NCI-H128 (cell line): ENCODE measurements around the gene TARDBP.
A peak's percentile ranks its signal among the peaks of the same experiment; 100 is the strongest.
"Not testable (repeated sequence)": the region's sequence is repeated elsewhere in the genome, so short reads cannot be mapped to it uniquely, and the experiment has no call there.

ENCODE experiments used
- DNase-seq: peaks from one replicate; lab custom pipeline; 2025; ENCODE audit not compliant: unreplicated experiment; lab: John Stamatoyannopoulos, UW

The TARDBP gene

GRCh38 chr1:10992004-10992403 lies 20.4 kb upstream of the TARDBP start:
- DNase-seq: not testable (repeated sequence)

GRCh38 chr1:10992864-10993263 lies 19.6 kb upstream of the TARDBP start:
- DNase-seq: no peak

- no peak for DNase-seq
Observed at GRCh38 chr1:10996100-10996499, 16.4 kb upstream of the TARDBP start.

- DNase-seq: no peak
Observed at GRCh38 chr1:11000526-11000925, 11.9 kb upstream of the TARDBP start.

DNA sequence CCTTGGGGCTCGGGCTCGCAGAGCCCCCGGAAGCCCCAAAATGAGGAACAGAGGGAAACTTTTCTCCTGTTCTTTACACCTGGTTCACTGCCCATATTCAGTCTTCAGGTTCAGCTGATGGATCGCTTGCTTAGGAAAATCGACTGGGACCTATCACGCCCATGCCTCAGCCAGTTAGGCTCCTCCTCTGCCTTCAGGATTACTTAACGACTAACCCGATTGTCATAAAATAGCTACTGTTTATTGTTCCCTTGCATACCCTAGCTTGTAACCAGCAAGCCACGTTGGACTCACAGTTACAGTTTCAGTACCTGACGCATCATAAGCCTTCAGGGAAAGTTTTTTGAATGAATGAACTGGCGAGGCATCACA lies 692 bp downstream of the TARDBP start:
- DNase-seq: no peak

DNA sequence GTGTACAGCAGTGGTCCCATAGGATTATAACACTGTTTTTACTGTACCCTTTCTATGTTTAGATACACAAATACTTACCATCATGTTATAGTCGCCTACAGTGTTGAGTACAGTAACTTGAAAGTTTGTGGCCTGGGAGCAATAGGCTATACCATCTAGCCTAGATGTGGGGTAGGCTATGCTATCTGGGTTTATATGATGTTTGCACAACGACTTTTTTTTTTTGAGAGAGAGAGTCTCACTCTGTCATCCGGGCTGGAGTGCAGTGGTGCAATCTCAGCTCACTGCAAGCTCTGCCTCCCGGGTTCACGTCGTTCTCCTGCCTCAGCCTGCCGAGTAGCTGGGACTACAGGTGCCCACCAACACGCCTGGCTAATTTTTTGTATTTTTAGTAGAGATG lies 6.9 kb downstream of the TARDBP start:
- DNase-seq: not testable (repeated sequence)

- DNase-seq: no peak
Observed at GRCh38 chr1:11019971-11020370, 7.5 kb downstream of the TARDBP start.

DNA sequence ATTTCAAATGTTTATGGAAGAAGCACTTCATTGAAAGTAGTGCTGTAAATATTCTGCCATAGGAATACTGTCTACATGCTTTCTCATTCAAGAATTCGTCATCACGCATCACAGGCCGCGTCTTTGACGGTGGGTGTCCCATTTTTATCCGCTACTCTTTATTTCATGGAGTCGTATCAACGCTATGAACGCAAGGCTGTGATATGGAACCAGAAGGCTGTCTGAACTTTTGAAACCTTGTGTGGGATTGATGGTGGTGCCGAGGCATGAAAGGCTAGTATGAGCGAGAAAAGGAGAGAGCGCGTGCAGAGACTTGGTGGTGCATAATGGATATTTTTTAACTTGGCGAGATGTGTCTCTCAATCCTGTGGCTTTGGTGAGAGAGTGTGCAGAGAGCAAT lies 10.7 kb downstream of the TARDBP start:
- DNase-seq: no peak

GRCh38 chr1:11024154-11024873 lies 11.9 kb downstream of the TARDBP start:
- no peak for DNase-seq

DNA sequence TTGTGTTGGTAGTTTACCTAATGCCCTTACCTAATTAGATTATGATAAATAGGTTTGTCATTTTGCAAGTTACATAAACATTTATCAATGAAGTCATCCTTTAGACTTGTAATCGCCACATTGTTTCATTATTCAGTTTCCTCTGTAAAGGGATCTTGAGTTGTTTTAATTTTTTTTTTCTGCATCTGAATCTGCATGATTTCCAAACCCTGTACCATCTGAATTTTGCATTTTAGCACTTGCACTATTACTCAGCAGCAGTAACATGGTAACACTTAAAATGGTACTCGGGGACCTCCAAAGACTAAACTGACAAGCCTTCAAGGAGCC lies 12.4 kb downstream of the TARDBP start:
- DNase-seq: no peak

DNA sequence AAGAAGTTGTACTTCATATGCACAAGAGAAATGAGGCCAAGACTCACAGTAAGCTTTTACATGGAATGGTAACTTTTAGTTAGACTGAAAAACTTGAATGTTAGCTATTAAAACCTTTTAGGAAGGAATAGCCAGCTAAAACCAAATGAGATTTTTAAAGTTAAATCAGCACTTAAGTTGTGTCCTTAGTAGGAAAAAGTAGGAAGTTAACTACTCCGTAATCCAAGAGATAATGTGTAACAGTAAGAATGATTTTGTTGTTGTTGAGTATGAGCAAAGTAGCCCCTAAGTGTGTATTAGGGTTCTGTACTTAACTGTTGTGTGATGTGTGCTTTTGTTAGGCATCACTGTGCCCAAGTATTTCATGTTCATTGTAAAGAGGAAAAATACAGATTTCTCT lies 13.2 kb downstream of the TARDBP start:
- no peak for DNase-seq

DNA sequence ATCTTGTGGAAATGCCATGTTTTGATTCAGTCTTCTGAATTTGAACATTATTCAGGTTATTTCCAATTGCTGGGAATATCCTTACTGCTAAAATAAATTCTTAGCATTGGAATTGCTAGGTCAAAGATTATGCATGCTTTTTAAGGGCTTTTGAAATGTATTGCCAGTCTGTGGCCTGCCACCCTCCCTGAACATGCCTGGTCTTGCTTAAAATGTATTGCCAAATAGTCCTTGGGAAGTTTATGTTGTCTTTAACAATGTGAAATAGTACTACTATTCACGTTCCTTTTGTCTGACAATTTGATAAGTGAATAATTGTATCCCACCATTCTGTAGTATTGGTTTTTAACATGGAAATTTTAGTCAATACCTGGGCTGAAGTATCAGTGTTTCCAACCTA lies 13.6 kb downstream of the TARDBP start:
- DNase-seq: no peak

- no peak for DNase-seq
Observed at GRCh38 chr1:11026903-11027302, 14.4 kb downstream of the TARDBP start.

DNA sequence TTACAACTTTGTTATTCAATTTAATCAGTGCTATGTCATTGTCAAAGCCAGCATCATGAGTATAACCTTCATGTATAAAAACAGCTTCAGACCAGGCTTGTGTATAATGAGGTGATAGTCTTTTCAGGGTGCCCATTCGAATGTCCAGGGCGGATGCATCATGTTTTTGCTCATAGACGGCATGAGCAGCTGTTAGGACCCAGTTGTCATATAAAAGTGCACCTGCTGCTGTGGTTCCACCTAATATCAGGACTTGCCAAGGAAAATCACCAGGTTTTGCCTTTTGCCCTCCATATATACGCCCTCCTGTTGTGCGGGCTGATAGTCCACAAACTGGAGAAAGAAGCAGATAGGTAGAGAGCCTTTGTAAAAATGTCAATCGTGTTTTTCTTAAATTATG lies 14.9 kb downstream of the TARDBP start:
- DNase-seq: no peak

GRCh38 chr1:11028018-11028417 lies 15.6 kb downstream of the TARDBP start:
- no peak for DNase-seq

DNA sequence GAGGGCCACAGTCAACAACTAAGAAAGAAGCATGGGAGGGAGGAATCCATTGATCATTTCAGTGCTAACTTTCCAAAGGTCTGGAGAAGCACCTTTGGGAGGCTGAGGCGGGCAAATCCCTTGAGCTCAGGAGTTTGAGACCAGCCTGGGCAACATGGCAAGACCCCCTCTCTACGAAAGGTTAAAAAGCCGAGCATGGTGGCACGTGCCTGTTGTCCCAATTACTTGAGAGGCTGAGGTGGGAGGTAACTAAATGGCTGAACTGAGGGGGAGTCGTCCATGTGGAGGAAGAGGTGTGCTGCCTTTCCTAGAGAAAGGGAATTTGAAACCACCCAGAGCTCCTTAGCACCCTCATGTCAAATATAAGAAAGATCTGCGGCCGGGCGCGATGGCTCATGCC lies 18.4 kb downstream of the TARDBP start:
- no peak for DNase-seq

- DNase-seq: no peak
Observed at GRCh38 chr1:11031624-11032262, 19.3 kb downstream of the TARDBP start.

DNA sequence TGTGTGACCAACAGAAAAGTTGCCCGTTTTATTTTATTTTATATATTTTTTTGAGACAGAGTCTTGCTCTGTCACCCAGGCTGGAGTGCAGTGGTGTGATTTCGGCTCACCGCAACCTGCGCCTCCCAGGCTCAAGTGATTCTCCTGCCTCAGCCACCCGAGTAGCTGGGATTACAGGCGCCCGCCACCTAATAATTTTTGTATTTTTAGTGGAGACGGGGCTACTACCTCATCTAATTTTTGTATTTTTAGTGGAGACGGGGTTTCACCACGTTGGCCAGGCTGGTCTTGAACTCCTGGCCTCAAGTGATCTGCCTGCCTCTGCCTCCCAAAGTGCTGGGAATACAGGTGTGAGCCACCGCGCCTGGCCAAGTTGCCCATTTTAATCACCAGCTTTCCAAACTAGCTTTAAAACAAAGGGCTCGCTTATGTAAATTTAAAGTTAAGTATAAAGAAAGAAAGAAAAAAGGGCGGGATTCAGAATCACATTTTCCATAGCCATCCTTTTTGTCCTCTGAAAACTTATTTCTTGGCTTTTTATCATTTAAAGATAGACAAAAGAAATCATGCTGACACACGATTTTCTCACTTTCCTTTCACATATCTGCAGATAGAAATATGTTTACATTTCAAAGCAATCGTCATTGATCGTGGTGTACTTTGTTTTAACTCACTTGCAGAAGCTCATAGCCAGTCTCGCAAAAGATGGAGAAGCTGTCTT lies 24.7 kb downstream of the TARDBP start:
- not testable (repeated sequence) for DNase-seq

DNA sequence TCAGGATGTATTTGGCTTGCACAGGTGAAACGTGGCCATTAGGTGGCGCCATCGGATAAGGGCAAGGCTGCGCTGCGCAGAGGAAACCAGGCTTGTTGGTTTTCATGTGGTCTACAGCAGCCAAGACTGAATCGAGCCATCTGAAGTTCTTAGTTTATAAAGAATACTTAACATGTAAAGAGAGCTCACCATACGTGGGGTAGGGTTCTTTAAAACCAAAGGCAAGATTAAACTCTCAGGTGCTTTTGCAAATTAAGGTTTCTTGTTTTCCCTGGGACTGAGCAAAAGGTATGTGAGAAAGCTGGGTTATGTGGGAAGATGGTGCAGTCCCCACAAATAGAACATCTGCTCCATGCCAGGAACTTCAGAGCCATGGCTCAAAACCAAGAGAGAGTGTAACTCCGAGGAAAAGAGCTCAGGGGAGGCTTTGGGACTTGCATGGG lies 25.3 kb downstream of the TARDBP start:
- peak; percentile 91 for DNase-seq

GRCh38 chr1:11039351-11040104 lies 27.1 kb downstream of the TARDBP start:
- no peak for DNase-seq

DNA sequence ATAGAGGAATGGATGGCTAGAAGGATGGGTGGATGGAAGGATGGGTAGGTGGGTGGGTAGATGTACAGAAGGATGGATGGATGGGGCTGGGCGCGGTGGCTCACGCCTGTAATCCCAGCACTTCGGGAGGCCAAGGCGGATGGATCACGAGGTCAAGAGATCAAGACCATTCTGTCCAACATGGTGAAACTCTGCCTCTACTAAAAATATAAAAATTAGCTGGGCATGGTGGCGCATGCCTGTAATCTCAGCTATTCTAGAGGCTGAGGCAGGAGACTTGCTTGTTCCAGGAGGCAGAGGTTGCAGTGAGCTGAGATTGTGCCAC lies 27.6 kb downstream of the TARDBP start:
- not testable (repeated sequence) for DNase-seq

DNA sequence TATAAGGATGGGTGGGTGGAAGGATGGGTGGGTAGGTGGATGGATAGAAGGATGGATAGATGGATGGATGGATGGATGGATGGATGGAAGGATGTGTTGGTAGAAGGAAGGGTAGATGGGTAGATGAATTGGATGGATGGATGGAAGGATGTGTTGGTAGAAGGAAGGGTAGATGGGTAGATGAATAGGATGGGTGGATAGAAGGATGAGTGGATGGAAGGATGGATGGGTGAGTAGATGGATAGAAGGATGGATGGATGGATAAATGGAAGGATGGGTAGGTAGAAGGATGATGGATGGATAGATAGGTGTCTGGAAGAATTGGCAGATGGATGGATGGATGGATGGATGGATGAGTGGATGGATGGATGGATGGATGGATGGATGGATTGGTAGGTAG lies 28.6 kb downstream of the TARDBP start:
- no peak for DNase-seq
